Adrenal gland (tissue), 12 donors: Measurements from ENCODE around the gene KLHL29. TPM values are rescaled to one million over a fixed set of nuclear protein-coding genes. Genes with fewer than 3 reads are reported as not detected.

Experiments used
- DNase-seq, 7 donors: peaks; one replicate each; pipeline ENCODE4 v3.0.0-alpha.2; 2019 to 2020
- H3K27ac ChIP-seq, 5 donors: fragments of 200-600 bp; sonication (generic) in 4 of 5; 1 replicate in 3 of 5; 2 replicates in 2 of 5; pipeline versions ENCODE4 v1.5.1 to v1.8.0; 2016 to 2020; ENCODE audit warnings: mild to moderate bottlenecking in 1 of 5
- H3K27me3 ChIP-seq: fragments of 200-600 bp; 2 replicates; pipeline ENCODE4 v1.8.0; 2021
- H3K36me3 ChIP-seq, 2 donors: fragments of 200-600 bp; replicated peaks in 1 of 2; 1 replicate in 1 of 2; 2 replicates in 1 of 2; pipeline versions ENCODE4 v1.5.1 to v1.8.0; 2018 to 2022
- H3K4me1 ChIP-seq, 2 donors: fragments of 200-600 bp; replicated peaks in 1 of 2; 1 replicate in 1 of 2; 2 replicates in 1 of 2; pipeline versions ENCODE4 v1.5.1 to v1.8.0; 2018 to 2021
- H3K4me3 ChIP-seq, 4 donors: fragments of 200-600 bp; sonication (generic) in 3 of 4; one replicate each; pipeline ENCODE4 v1.5.1; 2016 to 2018
- H3K9me3 ChIP-seq, 3 donors: fragments of 200-600 bp; sonication (generic) in 1 of 3; replicated peaks in 1 of 3; 1 replicate in 2 of 3; 2 replicates in 1 of 3; pipeline versions ENCODE4 v1.5.1 to v1.8.0; 2016 to 2021
- CTCF ChIP-seq, 6 experiments: fragments of 450-650 bp in 4 of 6; fragments of 200-600 bp in 2 of 6; sonication (generic) in 1 of 6; IDR thresholded peaks; 1 replicate in 5 of 6; 2 replicates in 1 of 6; pipeline versions ENCODE4 v1.5.1 to v1.8.0; 2016 to 2021; ENCODE audit warnings: antibody characterized with exemption in 6 of 6, mild to moderate bottlenecking in 2 of 6, moderate library complexity in 1 of 6
- POLR2A ChIP-seq, 2 donors: fragments of 450-650 bp; IDR thresholded peaks; one replicate each; pipeline ENCODE4 v1.6.1; 2017; ENCODE audit warnings: antibody characterized with exemption in 2 of 2, mild to moderate bottlenecking in 2 of 2, moderate library complexity in 1 of 2
- WGBS, 4 donors: extraction: QIAGEN DNeasy Blood & Tissue Kit in 2 of 4; methylation state at CpG; one replicate each; pipeline versions ENCODE4 v1.1.5 to v1.1.7; 2013 to 2017; 5-methylcytosine and 5-hydroxymethylcytosine counted together
- intact Hi-C, 2 donors: fragments of 100-400 bp; cut with DNase I; formaldehyde crosslinking; loops; one replicate each; pipeline versions ENCODE4 v1.14.1 to v1.15.0; 2022 to 2023
- polyA plus RNA-seq, 3 donors: library from polyadenylated mRNA; stranded (reverse); fragments of 200-250 nt in 2 of 3; fragments of 350-450 nt in 1 of 3; fragmentation: Illumina TruSeq in 1 of 3; extraction: RNeasy Lipid Tissue Mini Kit (QIAGEN cat#74804) in 1 of 3; gene quantifications; one replicate each; pipeline ENCODE4 v1.2.3, GENCODE V29; 2013 to 2014
- total RNA-seq, 9 donors: library from RNA; depleted of rRNA in 4 of 9; stranded (reverse); fragments of >200 nt in 4 of 9; fragments of 120-200 nt in 1 of 9; fragmentation: NEBNext Ultra II Directional in 1 of 9; extraction: Animal tissue kit (Norgen Biotek cat#: 25700) in 1 of 9; gene quantifications; one replicate each; pipeline versions ENCODE4 v1.1.0 to v1.2.4, GENCODE V29; 2013 to 2023
- donor health status: healthy with polysubstance abuse.
- donor health status: Bipolar disorder and iron deficiency.
- donor health status: DM: yes; HTN: yes; CAD: no.
- donor health status: DM: no; HTN: no; CAD: no.
- donor health status: DM: no; HTN: no; CAD: no.
- donor health status: DM: yes; HTN: yes; CAD: no.

The KLHL29 gene
- total and polyA plus RNA-seq, 12 donors = 1.9 to 24.5 (median 15.7) TPM

- Histone ChIP-seq H3K27me3 (no peaks in the 10 kb centered on the region), H3K27ac (peak overlapping the region in 1 of 5 donors; percentile 66), H3K4me3 (no peak overlapping the region), H3K36me3 (no peaks in the 10 kb centered on the region), H3K4me1 (peaks cover 7 to 37% of the 10 kb centered on the region in 2 donors), H3K9me3 (no peaks in the 10 kb centered on the region)
- no peak for DNase-seq
- no peak for TF ChIP-seq POLR2A (IDR thresholded peaks at IDR 0.05)
- no peak for TF ChIP-seq CTCF (IDR thresholded peaks at IDR 0.05)
- intact Hi-C loops = no loop called here
- 95% methylated on average over 14 of the region's 14 CpGs for WGBS, 4 donors
Observed at GRCh38 chr2:23548143-23548769, 163.3 kb downstream of the KLHL29 start.

- H3K27ac ChIP-seq = peak overlapping the region in 1 of 5 donors; percentile 66
- intact Hi-C loops = no loop called here
Observed at GRCh38 chr2:23549051-23549450, 164.1 kb downstream of the KLHL29 start.

GRCh38 chr2:23549821-23550530 lies 165.0 kb downstream of the KLHL29 start:
- no peak for TF ChIP-seq CTCF (IDR thresholded peaks at IDR 0.05)
- TF ChIP-seq POLR2A (IDR thresholded peaks at IDR 0.05) = no peak
- Histone ChIP-seq H3K9me3 (no peaks in the 10 kb centered on the region), H3K27me3 (no peaks in the 10 kb centered on the region), H3K36me3 (no peaks in the 10 kb centered on the region), H3K27ac (peak overlapping the region in 2 of 5 donors; percentile 65 to 66), H3K4me1 (peaks cover 7 to 36% of the 10 kb centered on the region in 2 donors), H3K4me3 (no peak overlapping the region)
- WGBS, 4 donors = 71 to 81% (median 72%) methylated on average over 13 to 16 of the region's 16 CpGs
- intact Hi-C loops = no loop called here
- peak in 1 of 7 donors; percentile 66 for DNase-seq

More at GRCh38 chr2:23549051-23549450, 164.1 kb downstream of the KLHL29 start:
- Histone ChIP-seq H3K9me3 (no peaks in the 10 kb centered on the region), H3K4me1 (peaks cover 7 to 37% of the 10 kb centered on the region in 2 donors), H3K36me3 (no peaks in the 10 kb centered on the region), H3K4me3 (no peak overlapping the region), H3K27me3 (no peaks in the 10 kb centered on the region)
- no peak for TF ChIP-seq CTCF (IDR thresholded peaks at IDR 0.05)
- peak in 1 of 7 donors; percentile 75 for DNase-seq
- whole genome bisulfite sequencing, 4 donors = 50 to 63% (median 53%) methylated on average over 7 of the region's 7 CpGs

GRCh38 chr2:23550553-23550952 lies 165.6 kb downstream of the KLHL29 start:
- WGBS, 4 donors = 66 to 74% (median 70%) methylated on average over 7 of the region's 7 CpGs
- H3K27ac ChIP-seq = peak overlapping the region in 2 of 5 donors; percentile 65 to 66
- no peak overlapping the region for H3K4me3 ChIP-seq
- no peaks in the 10 kb centered on the region for H3K9me3 ChIP-seq
- DNase-seq = no peak
- H3K27me3 ChIP-seq = no peaks in the 10 kb centered on the region
- intact Hi-C loops = no loop called here
- TF ChIP-seq CTCF (IDR thresholded peaks at IDR 0.05) = no peak
- no peak for TF ChIP-seq POLR2A (IDR thresholded peaks at IDR 0.05)
- H3K4me1 ChIP-seq = peaks cover 7 to 31% of the 10 kb centered on the region in 2 donors
- H3K36me3 ChIP-seq = no peaks in the 10 kb centered on the region
